ENCODE results near the gene POC1A.

POC1A gene

GRCh38 chr3:52106951-52107611 is 47.1 kb downstream of the POC1A start:
- TF ChIP-seq CTCF (conservative IDR thresholded peaks at IDR 0.05; ENCODE audit: low read length) = no peak
- no peak overlapping the region for H3K4me3 ChIP-seq (ENCODE audit: low read length)
- DNase-seq (ENCODE audit: low read depth) = no peak

- no peak for TF ChIP-seq CTCF (conservative IDR thresholded peaks at IDR 0.05; ENCODE audit: low read length)
- DNase-seq (ENCODE audit: low read depth) = no peak
- H3K4me3 ChIP-seq (ENCODE audit: low read length) = no peak overlapping the region
Observed at GRCh38 chr3:52104684-52105640, 49.3 kb downstream of the POC1A start.

- H3K4me3 ChIP-seq (ENCODE audit: low read length) = no peak overlapping the region
- no peak for TF ChIP-seq CTCF (conservative IDR thresholded peaks at IDR 0.05; ENCODE audit: low read length)
- no peak for DNase-seq (ENCODE audit: low read depth)
Observed at GRCh38 chr3:52102934-52103333, 51.3 kb downstream of the POC1A start.

GRCh38 chr3:52099001-52099401 is 55.2 kb downstream of the POC1A start:
- no peak for TF ChIP-seq CTCF (conservative IDR thresholded peaks at IDR 0.05; ENCODE audit: low read length)
- no peak for DNase-seq (ENCODE audit: low read depth)
- H3K4me3 ChIP-seq (ENCODE audit: low read length) = no peak overlapping the region

- TF ChIP-seq CTCF (conservative IDR thresholded peaks at IDR 0.05; ENCODE audit: low read length) = no peak
- no peak overlapping the region for H3K4me3 ChIP-seq (ENCODE audit: low read length)
- no peak for DNase-seq (ENCODE audit: low read depth)
Observed at GRCh38 chr3:52097851-52098507, 56.2 kb downstream of the POC1A start.

GRCh38 chr3:52095990-52096775 is 58.0 kb downstream of the POC1A start:
- no peak for TF ChIP-seq CTCF (conservative IDR thresholded peaks at IDR 0.05; ENCODE audit: low read length)
- no peak for DNase-seq (ENCODE audit: low read depth)
- no peak overlapping the region for H3K4me3 ChIP-seq (ENCODE audit: low read length)
